K562 (cell line): ENCODE measurements around the gene PARD6B. TPM values are rescaled to one million over a fixed set of nuclear protein-coding genes. Genes with fewer than 3 reads are reported as not detected.
A peak's percentile ranks its signal among the peaks of the same experiment; 100 is the strongest.

Experiments used
- ATAC-seq: fragments of 200-7000 bp; cut with Tn5 transposase; 3 replicates; pipeline ENCODE4 v1.9.1; 2020; ENCODE audit warnings: moderate library complexity
- BruUV-seq: library from RNA; stranded (reverse); fragments of 400-500 nt; replicated peaks from 2 replicates; lab custom pipeline; 2021; lab: Mats Ljungman, UMichigan
- CTCF ChIA-PET: fragments of 300-600 bp; formaldehyde crosslinking; extraction: SDS; loops from one replicate; lab custom pipeline; 2021; ENCODE audit warnings: low intra/inter-chr PET ratio; lab: Yijun Ruan, JAX
- POLR2A ChIA-PET: fragments of 300-600, 350-650 bp; sonication (Branson Sonifier 250); formaldehyde crosslinking; extraction: SDS; loops from one replicate; lab custom pipeline; 2021; ENCODE audit warnings: antibody characterized with exemption, inconsistent platforms; lab: Yijun Ruan, JAX
- DNase-seq, 4 experiments: peaks; one replicate each; pipeline versions ENCODE4 v3.0.0 to v3.0.0-alpha.2; 2011 to 2018; ENCODE audit warnings: low spot score in 3 of 4, mixed read lengths in 3 of 4; ENCODE audit errors: extremely low read depth in 1 of 4
- FAIRE-seq: peaks from 2 replicates; lab custom pipeline; 2011; peaks lifted over from hg19 to GRCh38; lab: Jason Lieb, UNC
- H2AFZ ChIP-seq: 2 replicates; pipeline ENCODE4 v1.6.0; 2011; ENCODE audit warnings: low read depth, low read length, control low read depth, inconsistent platforms
- H3K27ac ChIP-seq: fragments of 200-600 bp; 3 replicates; pipeline ENCODE4 v1.8.0; 2011; ENCODE audit warnings: low read depth, mild to moderate bottlenecking, control low read depth, inconsistent platforms, low read length, moderate library complexity, mixed read lengths; ENCODE audit errors: extremely low read depth
- H3K27me3 ChIP-seq, 2 experiments: fragments of 300-600 bp in 1 of 2; 2 replicates in 1 of 2; 3 replicates in 1 of 2; pipeline versions ENCODE4 v1.6.0 to v1.8.0; 2011; ENCODE audit warnings: inconsistent platforms in 2 of 2, low read length in 2 of 2, mild to moderate bottlenecking in 1 of 2, mixed read lengths in 1 of 2, moderate library complexity in 1 of 2; ENCODE audit not compliant: control insufficient read depth in 2 of 2, insufficient read depth in 2 of 2
- H3K36me3 ChIP-seq: fragments of 300-600 bp; 3 replicates; pipeline ENCODE4 v1.8.0; 2011; ENCODE audit warnings: mild to moderate bottlenecking, low read length, inconsistent platforms; ENCODE audit not compliant: control insufficient read depth, insufficient read depth
- H3K4me1 ChIP-seq, 2 experiments: fragments of 200-600 bp in 1 of 2; replicated peaks in 1 of 2; 2 replicates in 1 of 2; 3 replicates in 1 of 2; pipeline versions ENCODE4 v1.5.1 to v1.8.0; 2011; ENCODE audit warnings: inconsistent platforms in 2 of 2, low read length in 2 of 2, mild to moderate bottlenecking in 1 of 2, mixed read lengths in 1 of 2, moderate library complexity in 1 of 2; ENCODE audit not compliant: control insufficient read depth in 2 of 2, insufficient read depth in 2 of 2
- H3K4me2 ChIP-seq: 2 replicates; pipeline ENCODE4 v1.6.1; 2011; ENCODE audit warnings: low read length, control low read depth, inconsistent platforms, mixed read lengths; ENCODE audit not compliant: insufficient read depth
- H3K4me3 ChIP-seq: fragments of 200-600 bp; sonication (generic), shearing (Covaris generic); 2 replicates; pipeline ENCODE4 v1.5.1; 2016; ENCODE audit warnings: control low read depth, inconsistent platforms
- H3K79me2 ChIP-seq: fragments of 200-600 bp; 3 replicates; pipeline ENCODE4 v1.8.0; 2011; ENCODE audit warnings: low read length, inconsistent platforms; ENCODE audit not compliant: control insufficient read depth, insufficient read depth
- H3K9ac ChIP-seq, 2 experiments: 2 replicates each; pipeline versions ENCODE4 v1.6.0 to v1.6.1; 2011; ENCODE audit warnings: low read depth in 2 of 2, low read length in 2 of 2, control low read depth in 1 of 2, inconsistent platforms in 1 of 2, mild to moderate bottlenecking in 1 of 2, mixed read lengths in 1 of 2; ENCODE audit not compliant: insufficient read depth in 1 of 2
- H3K9me1 ChIP-seq: one replicate; pipeline ENCODE4 v1.6.0; 2011; ENCODE audit warnings: inconsistent platforms, mild to moderate bottlenecking, low read length, moderate library complexity; ENCODE audit not compliant: control insufficient read depth, insufficient read depth
- H3K9me3 ChIP-seq: replicated peaks from 2 replicates; pipeline ENCODE4 v1.5.1; 2011; ENCODE audit warnings: low read depth, low read length, inconsistent platforms; ENCODE audit not compliant: control insufficient read depth, insufficient read depth
- H4K20me1 ChIP-seq: replicated peaks from 2 replicates; pipeline ENCODE4 v1.6.1; 2011; ENCODE audit warnings: low read length, inconsistent platforms, mixed read lengths; ENCODE audit not compliant: control insufficient read depth, insufficient read depth
- ATF7 ChIP-seq: fragments of 450-650 bp; IDR thresholded peaks from 2 replicates; pipeline ENCODE4 v1.7.1; 2014; ENCODE audit warnings: mild to moderate bottlenecking, moderate library complexity
- BCLAF1 ChIP-seq, 2 experiments: fragments of 450-650 bp in 1 of 2; IDR thresholded peaks; 2 replicates each; pipeline ENCODE4 v1.6.1; 2011 to 2017; ENCODE audit warnings: low read depth in 2 of 2, antibody characterized with exemption in 1 of 2, borderline replicate concordance in 1 of 2, low read length in 1 of 2, mild to moderate bottlenecking in 1 of 2, mixed read lengths in 1 of 2; ENCODE audit not compliant: control insufficient read depth in 1 of 2
- EWSR1 ChIP-seq: fragments of 450-650 bp; IDR thresholded peaks from 2 replicates; pipeline ENCODE4 v1.6.1; 2018; ENCODE audit warnings: borderline replicate concordance, mild to moderate bottlenecking, low read depth, moderate library complexity; ENCODE audit not compliant: partially characterized antibody
- GMEB1 ChIP-seq: fragments of 250-450 bp; sonication (Bioruptor Pico); IDR thresholded peaks from 2 replicates; pipeline ENCODE4 v1.4.0; 2020; ENCODE audit warnings: mild to moderate bottlenecking
- PREB ChIP-seq: sonication (generic); formaldehyde crosslinking; IDR thresholded peaks from 2 replicates; pipeline ENCODE4 v1.8.1; 2023; ENCODE audit warnings: mild to moderate bottlenecking, missing genetic modification reagents
- SRSF3 ChIP-seq: fragments of 200-400 bp; formaldehyde crosslinking; IDR thresholded peaks from 2 replicates; pipeline ENCODE4 v1.6.1; 2016; ENCODE audit warnings: mild to moderate bottlenecking, low read length, moderate library complexity; ENCODE audit not compliant: insufficient read depth
- ZNF445 ChIP-seq: fragments of 250-450 bp; sonication (Bioruptor Pico); IDR thresholded peaks from 2 replicates; pipeline ENCODE4 v1.4.0; 2020; ENCODE audit warnings: low read depth, mild to moderate bottlenecking, moderate library complexity
- ZNF512 ChIP-seq: IDR thresholded peaks from 2 replicates; pipeline ENCODE4 v1.6.1; 2016; ENCODE audit warnings: missing genetic modification characterization, missing compliant biosample characterization
- ZNF561 ChIP-seq: fragments of 450-650 bp; formaldehyde crosslinking; conservative IDR thresholded peaks from 2 replicates; pipeline ENCODE4 v1.4.0; 2020; ENCODE audit warnings: mild to moderate bottlenecking, moderate library complexity
- ZNF785 ChIP-seq: fragments of 250-450 bp; sonication (Bioruptor Pico); IDR thresholded peaks from 2 replicates; pipeline ENCODE4 v1.4.0; 2020; ENCODE audit warnings: mild to moderate bottlenecking
- WGBS: fragments of 100-300 bp; shearing (Covaris generic); methylation state at CpG from one replicate; pipeline ENCODE4 v1.1.6; 2016; ENCODE audit warnings: low coverage, mixed read lengths; ENCODE audit not compliant: insufficient coverage; ENCODE audit errors: missing lambda C conversion rate; 5-methylcytosine and 5-hydroxymethylcytosine counted together
- in situ Hi-C: fragments of 300-500 bp; cut with MboI; formaldehyde crosslinking; loops from 4 replicates; pipeline ENCODE4 v1.15.0; 2018; ENCODE audit warnings: inconsistent platforms, mixed read lengths
- intact Hi-C: fragments of 100-400 bp; cut with micrococcal nuclease; formaldehyde crosslinking; loops from 2 replicates; pipeline ENCODE4 v1.14.2; 2022
- polyA plus RNA-seq, 8 experiments: library from polyadenylated mRNA; depleted of rRNA in 4 of 8; stranded (reverse) in 5 of 8; unstranded in 3 of 8; fragments of >200 nt; fragmentation: Nextera tagmentation in 2 of 8; fragmentation: Illumina TruSeq in 1 of 8; extraction: Ambion mirVana in 2 of 8; extraction: Trizol in 1 of 8; gene quantifications; 2 replicates each; pipeline versions ENCODE4 v1.2.1 to v1.2.3, GENCODE V29; 2011 to 2014; ENCODE audit warnings: inconsistent platforms in 1 of 8, missing spikeins in 1 of 8
- total RNA-seq, 7 experiments: library from RNA; depleted of rRNA in 6 of 7; stranded (reverse); fragments of >200 nt in 6 of 7; fragmentation: Illumina TruSeq in 2 of 7; extraction: Trizol in 2 of 7; gene quantifications; 2 replicates each; pipeline versions ENCODE4 v1.2.1 to v1.2.3, GENCODE V29; 2011 to 2021; ENCODE audit warnings: low replicate concordance in 1 of 7
- TF ChIP-seq, protein P1 (sequence below): IDR thresholded peaks from 2 replicates; pipeline ENCODE4 v1.6.1; 2011; ENCODE audit not compliant: insufficient read length; ENCODE audit errors: extremely low read depth
- TF ChIP-seq, protein P2 (sequence below): fragments of 250-450 bp; sonication (Bioruptor Pico); IDR thresholded peaks from 2 replicates; pipeline ENCODE4 v1.4.0; 2020

The PARD6B gene
- total and polyA plus RNA-seq, 9 of the 15 experiments (the other 6 are each of a cell fraction or from before 2014, with no cell fraction given): 1.7 to 12.3 (median 5.5) TPM

- H4K20me1 ChIP-seq: no peaks in the 10 kb centered on the region
- CTCF ChIA-PET: interaction anchor here (0.6 to 0.8 kb wide), 4 partner anchors 53 to 324 kb away, joined by 3 to 8 read pairs (median 4); no protein-coding TSS in a partner anchor
- H2AFZ ChIP-seq: no peak overlapping the region
- no peak overlapping the region for H3K4me2 ChIP-seq
- no peak for DNase-seq
- H3K9ac ChIP-seq: no peak overlapping the region
- H3K4me1 ChIP-seq: peaks cover 14 to 22% of the 10 kb centered on the region in 2 experiments
- 71% methylated on average over 2 of the region's 2 CpGs for WGBS
- no peak for ATAC-seq
- no peaks in the 10 kb centered on the region for H3K9me3 ChIP-seq
- H3K27me3 ChIP-seq: no peaks in the 10 kb centered on the region
- POLR2A ChIA-PET: no interaction called here
- H3K36me3 ChIP-seq: no peaks in the 10 kb centered on the region
- intact Hi-C loops (loop anchor here (5.0 kb wide), 2 partner anchors 160 to 190 kb away; no protein-coding TSS in a partner anchor), in situ Hi-C loops (no loop called here)
- H3K4me3 ChIP-seq: no peak overlapping the region
- no peak overlapping the region for H3K27ac ChIP-seq
- H3K9me1 ChIP-seq: no peaks in the 10 kb centered on the region
- BruUV-seq: no TSS peak
- FAIRE-seq: no peak
- H3K79me2 ChIP-seq: no peaks in the 10 kb centered on the region
- TF ChIP-seq ATF7 (no peak), SRSF3 (no peak), ZNF445 (CRISPR knock-in tag) (no peak), GMEB1 (CRISPR knock-in tag) (no peak), ZNF561 (CRISPR knock-in tag) (no peak), PREB (CRISPR knock-in tag) (no peak), EWSR1 (peak; percentile 84), ZNF785 (no peak), ZNF512 (tag) (peak; percentile 71), BCLAF1 (IDR thresholded peaks at IDR 0.05; ENCODE audit: borderline replicate concordance in 1 of 2, control insufficient read depth in 1 of 2, low read depth in 2 of 2, low read length in 1 of 2) (peak in 1 of 2 experiments; percentile 63; a peak in 1 of 4 replicates)
- TF ChIP-seq, protein P1, sequence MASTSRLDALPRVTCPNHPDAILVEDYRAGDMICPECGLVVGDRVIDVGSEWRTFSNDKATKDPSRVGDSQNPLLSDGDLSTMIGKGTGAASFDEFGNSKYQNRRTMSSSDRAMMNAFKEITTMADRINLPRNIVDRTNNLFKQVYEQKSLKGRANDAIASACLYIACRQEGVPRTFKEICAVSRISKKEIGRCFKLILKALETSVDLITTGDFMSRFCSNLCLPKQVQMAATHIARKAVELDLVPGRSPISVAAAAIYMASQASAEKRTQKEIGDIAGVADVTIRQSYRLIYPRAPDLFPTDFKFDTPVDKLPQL: no peak
- TF ChIP-seq, protein P2, sequence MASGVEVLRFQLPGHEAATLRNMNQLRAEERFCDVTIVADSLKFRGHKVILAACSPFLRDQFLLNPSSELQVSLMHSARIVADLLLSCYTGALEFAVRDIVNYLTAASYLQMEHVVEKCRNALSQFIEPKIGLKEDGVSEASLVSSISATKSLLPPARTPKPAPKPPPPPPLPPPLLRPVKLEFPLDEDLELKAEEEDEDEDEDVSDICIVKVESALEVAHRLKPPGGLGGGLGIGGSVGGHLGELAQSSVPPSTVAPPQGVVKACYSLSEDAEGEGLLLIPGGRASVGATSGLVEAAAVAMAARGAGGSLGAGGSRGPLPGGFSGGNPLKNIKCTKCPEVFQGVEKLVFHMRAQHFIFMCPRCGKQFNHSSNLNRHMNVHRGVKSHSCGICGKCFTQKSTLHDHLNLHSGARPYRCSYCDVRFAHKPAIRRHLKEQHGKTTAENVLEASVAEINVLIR (CRISPR knock-in tag): no peak
These were observed 55.8 kb downstream of the PARD6B start for GRCh38 chr20:50787181-50787580.
